GM13977 (cell line): ENCODE data around the gene R3HDML.

ENCODE experiments used
- DNase-seq: peaks from one replicate; pipeline ENCODE4 v3.0.0; 2012; ENCODE audit warnings: low spot score
- in situ Hi-C: fragments of 300-500 bp; cut with MboI; formaldehyde crosslinking; loops from one replicate; pipeline ENCODE4 v1.12.0; 2022; ENCODE audit warnings: low sequenced_read_pairs, low pct_unique_long_range_greater_than_20kb, mixed read lengths, inconsistent platforms; ENCODE audit not compliant: unreplicated experiment
- TF ChIP-seq, protein P1 (sequence below): IDR thresholded peaks from 2 replicates; pipeline ENCODE4 v1.5.1; 2012; ENCODE audit warnings: mild to moderate bottlenecking, control low read depth; ENCODE audit not compliant: insufficient read depth; ENCODE audit errors: extremely low read depth, missing control alignments

The R3HDML gene

DNA sequence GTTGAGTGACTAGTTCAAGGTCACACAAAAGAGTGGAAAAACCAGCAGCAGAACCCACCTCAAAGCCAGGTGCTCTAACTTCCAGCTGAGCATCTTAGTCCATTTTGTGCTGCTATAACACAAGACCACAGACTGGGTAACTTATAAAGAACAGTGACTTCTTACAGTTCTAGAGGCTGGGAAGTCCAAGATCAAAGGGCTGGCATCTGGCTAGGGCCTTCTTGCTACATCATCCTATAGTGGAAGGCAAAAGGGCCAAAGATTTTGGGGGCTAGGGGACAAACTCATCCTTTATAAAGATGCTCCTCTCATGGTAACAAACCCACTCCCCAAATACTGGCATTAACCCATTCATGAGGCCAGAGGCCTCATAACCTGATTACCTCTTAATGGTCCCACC lies 35.6 kb upstream of the R3HDML start:
- no peak for DNase-seq
- TF ChIP-seq, protein P1, sequence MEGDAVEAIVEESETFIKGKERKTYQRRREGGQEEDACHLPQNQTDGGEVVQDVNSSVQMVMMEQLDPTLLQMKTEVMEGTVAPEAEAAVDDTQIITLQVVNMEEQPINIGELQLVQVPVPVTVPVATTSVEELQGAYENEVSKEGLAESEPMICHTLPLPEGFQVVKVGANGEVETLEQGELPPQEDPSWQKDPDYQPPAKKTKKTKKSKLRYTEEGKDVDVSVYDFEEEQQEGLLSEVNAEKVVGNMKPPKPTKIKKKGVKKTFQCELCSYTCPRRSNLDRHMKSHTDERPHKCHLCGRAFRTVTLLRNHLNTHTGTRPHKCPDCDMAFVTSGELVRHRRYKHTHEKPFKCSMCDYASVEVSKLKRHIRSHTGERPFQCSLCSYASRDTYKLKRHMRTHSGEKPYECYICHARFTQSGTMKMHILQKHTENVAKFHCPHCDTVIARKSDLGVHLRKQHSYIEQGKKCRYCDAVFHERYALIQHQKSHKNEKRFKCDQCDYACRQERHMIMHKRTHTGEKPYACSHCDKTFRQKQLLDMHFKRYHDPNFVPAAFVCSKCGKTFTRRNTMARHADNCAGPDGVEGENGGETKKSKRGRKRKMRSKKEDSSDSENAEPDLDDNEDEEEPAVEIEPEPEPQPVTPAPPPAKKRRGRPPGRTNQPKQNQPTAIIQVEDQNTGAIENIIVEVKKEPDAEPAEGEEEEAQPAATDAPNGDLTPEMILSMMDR = no peak
- in situ Hi-C loops = no loop called here

DNA sequence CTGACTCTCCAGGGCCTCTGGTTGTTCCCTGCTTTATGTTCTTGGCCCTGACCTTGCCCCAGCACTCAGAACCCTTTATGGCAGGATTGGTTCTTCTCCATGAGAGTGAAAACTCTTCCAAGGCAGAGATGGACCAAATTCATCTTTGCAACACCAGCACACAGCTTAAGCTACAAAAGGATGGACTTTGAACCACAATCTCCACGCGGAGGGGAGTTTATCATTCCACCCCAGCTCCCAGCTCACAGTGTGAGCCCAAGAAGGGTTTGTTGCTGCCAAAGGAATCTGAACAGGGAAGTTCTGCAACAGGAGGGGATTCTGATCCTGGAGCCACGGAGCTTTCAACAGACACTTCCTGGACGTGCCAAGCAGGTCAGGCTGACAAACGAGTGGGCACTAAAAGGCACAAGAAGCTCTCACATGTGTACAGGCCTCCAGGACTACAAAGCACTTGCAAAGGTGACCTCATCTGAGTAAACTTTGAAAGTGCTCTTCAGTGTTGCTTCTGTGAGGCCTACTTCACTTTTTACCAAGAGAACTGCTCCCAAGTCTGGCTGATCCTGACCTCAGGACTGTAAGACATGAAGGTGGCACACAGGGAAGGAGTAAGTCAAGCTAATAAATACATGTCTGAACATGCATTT lies 34.7 kb upstream of the R3HDML start:
- TF ChIP-seq, protein P1 = no peak
- in situ Hi-C loops = no loop called here
- no peak for DNase-seq

DNA sequence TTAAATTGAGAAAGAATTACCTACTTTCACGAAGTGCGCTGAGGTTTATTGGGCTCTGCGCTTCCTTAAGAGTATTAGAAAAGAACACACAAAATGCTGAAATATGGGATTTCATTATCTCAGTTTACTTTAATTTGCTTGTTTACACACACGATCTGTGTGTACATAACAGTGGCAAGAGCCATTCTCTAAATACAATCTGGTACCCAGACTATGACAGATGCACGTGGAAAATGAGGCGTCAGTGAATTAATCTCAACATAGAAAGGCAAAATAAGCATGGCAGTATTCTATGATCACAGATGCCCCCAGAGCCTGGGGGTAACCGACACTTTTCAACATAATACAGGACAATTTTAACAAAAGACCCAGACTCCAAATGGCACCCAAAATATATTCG lies 34.1 kb upstream of the R3HDML start:
- DNase-seq = no peak
- in situ Hi-C loops = no loop called here
- TF ChIP-seq, protein P1 = no peak

DNA sequence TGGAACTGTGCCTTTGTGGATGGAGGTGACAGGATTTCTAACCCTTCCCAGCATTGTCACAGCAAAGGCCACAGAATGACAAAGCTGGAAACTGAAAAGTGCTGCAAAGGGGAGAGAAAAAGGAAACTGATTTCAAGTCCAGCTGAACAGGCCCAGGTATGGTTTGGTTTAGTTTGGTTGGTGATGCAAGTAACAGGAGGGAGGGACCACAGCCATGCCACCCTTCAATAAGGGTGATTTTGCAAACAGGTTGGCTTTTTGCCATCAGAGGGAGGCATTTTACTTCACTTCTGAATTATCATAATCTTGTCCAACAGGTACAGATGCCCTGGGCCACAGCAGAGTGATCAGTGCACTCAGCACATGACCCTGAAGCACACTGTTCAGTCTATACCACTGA lies 32.5 kb upstream of the R3HDML start:
- no peak for DNase-seq
- TF ChIP-seq, protein P1 = no peak
- in situ Hi-C loops = no loop called here

DNA sequence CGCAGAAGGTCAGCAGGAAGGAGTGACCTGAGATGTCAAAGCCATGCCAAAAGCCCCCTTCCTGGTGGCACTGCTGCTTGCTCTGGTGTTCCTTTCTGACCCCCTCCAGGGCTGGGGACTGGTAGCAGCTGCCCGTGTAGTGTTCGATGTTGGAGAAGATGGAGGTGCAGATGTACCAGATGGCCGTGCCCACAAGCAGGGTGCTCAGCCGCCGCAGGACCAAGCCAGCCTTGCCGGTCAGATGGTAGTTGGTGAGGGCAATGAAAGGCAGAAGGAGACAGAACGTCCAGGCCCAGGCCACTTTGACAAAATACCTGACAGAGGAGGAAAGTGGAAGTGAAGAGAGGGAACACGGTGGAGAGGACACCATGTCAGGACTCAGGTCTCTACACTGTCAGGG lies 29.9 kb upstream of the R3HDML start:
- TF ChIP-seq, protein P1 = no peak
- in situ Hi-C loops = no loop called here
- DNase-seq = no peak

DNA sequence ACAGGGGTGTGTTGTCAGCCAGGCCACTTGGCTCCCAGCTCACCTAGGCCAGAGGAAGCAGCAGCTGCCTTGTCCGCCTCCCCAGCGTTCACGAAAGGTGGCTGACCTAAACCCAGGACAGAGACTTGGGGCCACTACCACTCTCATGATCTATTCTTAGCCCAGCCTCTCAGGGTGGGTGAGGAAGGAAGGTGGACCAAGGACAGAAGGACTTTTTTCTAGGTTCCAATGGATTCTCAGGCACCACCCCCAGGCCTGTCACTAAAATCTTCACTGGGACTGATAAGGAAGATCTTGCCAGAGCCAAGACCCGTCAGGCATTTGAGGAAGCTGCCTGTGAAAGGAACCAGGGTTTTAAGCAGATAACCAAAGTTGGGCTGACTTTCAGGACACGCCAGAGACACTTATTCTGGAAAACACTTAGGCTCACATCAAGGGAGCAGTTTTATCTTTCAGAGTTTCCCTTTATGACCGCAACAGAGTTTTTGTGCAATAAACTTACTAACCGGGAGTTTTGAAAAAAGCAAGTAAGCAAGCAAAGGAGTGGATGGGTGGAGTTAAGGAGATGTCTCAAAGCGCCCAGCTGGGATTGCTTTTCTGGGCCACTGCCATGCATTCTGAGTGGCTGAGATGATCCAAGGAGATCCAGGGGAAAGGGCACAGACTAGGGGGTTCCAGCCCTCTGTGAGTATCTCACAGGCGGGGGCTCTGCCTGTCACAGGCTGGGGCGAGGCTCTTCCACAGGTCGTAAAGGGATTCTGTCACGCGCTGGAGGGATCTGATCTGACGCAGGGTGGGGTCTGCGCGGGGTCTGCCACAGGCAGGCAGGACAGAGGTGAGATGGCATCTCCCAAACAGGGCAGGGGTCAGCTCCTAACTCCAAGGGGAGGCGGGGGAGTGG lies 26.8 kb upstream of the R3HDML start:
- in situ Hi-C loops = loop anchor here (10.0 kb wide), 1 partner anchor 95 kb away; the partner anchor contains the start of gene OSER1
- no peak for DNase-seq
- TF ChIP-seq, protein P1 = no peak
